Transverse colon (tissue), 4 donors: ENCODE measurements around the gene ACSF3.

ENCODE experiments used
- CTCF ChIP-seq, 5 experiments: fragments of 200-600 bp in 3 of 5; fragments of 450-650 bp in 2 of 5; sonication (generic) in 3 of 5; IDR thresholded peaks; 1 replicate in 2 of 5; 2 replicates in 3 of 5; pipeline ENCODE4 v1.5.1; 2016 to 2017; ENCODE audit warnings: antibody characterized with exemption in 5 of 5, inconsistent platforms in 3 of 5, mild to moderate bottlenecking in 2 of 5, moderate library complexity in 1 of 5
- POLR2A ChIP-seq: fragments of 450-650 bp; IDR thresholded peaks from one replicate; pipeline ENCODE4 v1.6.1; 2016; ENCODE audit warnings: antibody characterized with exemption, mild to moderate bottlenecking, moderate library complexity
- POLR2AphosphoS5 ChIP-seq, 3 donors: sonication (generic); formaldehyde crosslinking; IDR thresholded peaks; one replicate each; pipeline ENCODE4 v1.6.1; 2016; ENCODE audit warnings: antibody characterized with exemption in 3 of 3

- TF ChIP-seq POLR2A (no peak), CTCF (IDR thresholded peaks at IDR 0.05) (no peak), POLR2AphosphoS5 (IDR thresholded peaks at IDR 0.05) (no peak)
Observed at GRCh38 chr16:89118361-89119165, 24.9 kb downstream of the ACSF3 start.
